Measurements from ENCODE around the gene GLE1.

DNA sequence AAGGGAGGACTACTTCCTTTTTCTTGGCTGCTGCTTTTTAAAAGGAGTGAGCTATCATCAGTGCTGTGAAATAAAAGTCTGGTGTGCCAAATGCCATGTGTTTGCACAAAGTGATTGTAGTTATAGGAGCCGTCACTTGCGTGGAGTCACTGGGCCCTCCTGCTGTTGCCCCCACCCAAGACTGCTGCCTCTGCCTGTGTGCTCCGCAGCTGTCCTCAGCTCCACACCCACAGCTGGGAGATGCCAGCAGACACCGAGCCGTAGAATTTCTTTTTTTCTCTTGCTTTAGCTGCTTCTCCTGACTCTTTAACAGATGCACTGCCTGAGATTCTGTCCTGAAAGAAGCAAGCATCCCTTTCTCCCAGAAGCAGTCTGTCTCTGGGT lies 9.8 kb upstream of the GLE1 start:
- TF ChIP-seq, protein P1, sequence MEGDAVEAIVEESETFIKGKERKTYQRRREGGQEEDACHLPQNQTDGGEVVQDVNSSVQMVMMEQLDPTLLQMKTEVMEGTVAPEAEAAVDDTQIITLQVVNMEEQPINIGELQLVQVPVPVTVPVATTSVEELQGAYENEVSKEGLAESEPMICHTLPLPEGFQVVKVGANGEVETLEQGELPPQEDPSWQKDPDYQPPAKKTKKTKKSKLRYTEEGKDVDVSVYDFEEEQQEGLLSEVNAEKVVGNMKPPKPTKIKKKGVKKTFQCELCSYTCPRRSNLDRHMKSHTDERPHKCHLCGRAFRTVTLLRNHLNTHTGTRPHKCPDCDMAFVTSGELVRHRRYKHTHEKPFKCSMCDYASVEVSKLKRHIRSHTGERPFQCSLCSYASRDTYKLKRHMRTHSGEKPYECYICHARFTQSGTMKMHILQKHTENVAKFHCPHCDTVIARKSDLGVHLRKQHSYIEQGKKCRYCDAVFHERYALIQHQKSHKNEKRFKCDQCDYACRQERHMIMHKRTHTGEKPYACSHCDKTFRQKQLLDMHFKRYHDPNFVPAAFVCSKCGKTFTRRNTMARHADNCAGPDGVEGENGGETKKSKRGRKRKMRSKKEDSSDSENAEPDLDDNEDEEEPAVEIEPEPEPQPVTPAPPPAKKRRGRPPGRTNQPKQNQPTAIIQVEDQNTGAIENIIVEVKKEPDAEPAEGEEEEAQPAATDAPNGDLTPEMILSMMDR (IDR thresholded peaks at IDR 0.05 in 2 of 3, conservative IDR thresholded peaks at IDR 0.05 in 1 of 3; ENCODE audit: borderline replicate concordance in 1 of 3, insufficient read depth in 1 of 3, low read depth in 2 of 3, low read length in 2 of 3): no peak
- TF ChIP-seq POLR2A (IDR thresholded peaks at IDR 0.05; ENCODE audit: borderline replicate concordance, extremely low read depth, insufficient read depth, insufficient read length): no peak
- TF ChIP-seq JUND (IDR thresholded peaks at IDR 0.05): no peak
